CD14-positive monocyte (primary cell): ENCODE data around the gene GRHPR. TPM values are rescaled to one million over a fixed set of nuclear protein-coding genes. Genes with fewer than 3 reads are reported as not detected.

Experiments
- DNase-seq, 3 donors: peaks; one replicate each; pipeline ENCODE4 v3.0.0-alpha.2; 2011 to 2022
- H2AFZ ChIP-seq: 2 replicates; pipeline ENCODE4 v1.6.0; 2012; ENCODE audit warnings: mild to moderate bottlenecking, low read depth, low read length, inconsistent platforms; ENCODE audit not compliant: insufficient read depth, poor library complexity, severe bottlenecking
- H3K27ac ChIP-seq, 2 donors: 1 replicate in 1 of 2; 2 replicates in 1 of 2; pipeline ENCODE4 v1.5.1; 2012 to 2013; ENCODE audit warnings: low read length in 2 of 2, control low read depth in 1 of 2, inconsistent platforms in 1 of 2, low read depth in 1 of 2, mild to moderate bottlenecking in 1 of 2
- H3K27me3 ChIP-seq, 2 donors: one replicate each; pipeline versions ENCODE4 v1.6.0 to v1.6.1; 2011 to 2013; ENCODE audit warnings: low read length in 2 of 2; ENCODE audit not compliant: control insufficient read depth in 2 of 2, insufficient read depth in 2 of 2
- H3K36me3 ChIP-seq, 2 donors: replicated peaks in 1 of 2; 1 replicate in 1 of 2; 2 replicates in 1 of 2; pipeline versions ENCODE4 v1.5.1 to v1.6.1; 2012 to 2013; ENCODE audit warnings: low read length in 2 of 2, control low read depth in 1 of 2, inconsistent platforms in 1 of 2, mild to moderate bottlenecking in 1 of 2; ENCODE audit not compliant: insufficient read depth in 2 of 2, control insufficient read depth in 1 of 2
- H3K4me1 ChIP-seq, 2 donors: 1 replicate in 1 of 2; 2 replicates in 1 of 2; pipeline versions ENCODE4 v1.5.1 to v1.6.1; 2012 to 2013; ENCODE audit warnings: low read length in 2 of 2, control low read depth in 1 of 2, inconsistent platforms in 1 of 2, mild to moderate bottlenecking in 1 of 2, moderate library complexity in 1 of 2; ENCODE audit not compliant: insufficient read depth in 2 of 2, control insufficient read depth in 1 of 2
- H3K4me2 ChIP-seq: replicated peaks from 2 replicates; pipeline ENCODE3; 2012; ENCODE audit warnings: low read length, moderate library complexity, mild to moderate bottlenecking; ENCODE audit not compliant: poor library complexity, severe bottlenecking; ENCODE audit errors: extremely low read depth
- H3K4me3 ChIP-seq, 3 experiments: fragments of 200-600 bp in 1 of 3; sonication (generic) in 1 of 3; replicated peaks in 1 of 3; 1 replicate in 2 of 3; 2 replicates in 1 of 3; pipeline ENCODE4 v1.5.1; 2011 to 2013; ENCODE audit warnings: low read length in 3 of 3, mild to moderate bottlenecking in 3 of 3, control low read depth in 2 of 3, low read depth in 2 of 3, inconsistent platforms in 1 of 3, moderate library complexity in 1 of 3
- H3K79me2 ChIP-seq: 2 replicates; pipeline ENCODE4 v1.6.0; 2012; ENCODE audit warnings: mild to moderate bottlenecking, control low read depth, inconsistent platforms, low read length, moderate library complexity; ENCODE audit not compliant: insufficient read depth
- H3K9ac ChIP-seq: 2 replicates; pipeline ENCODE4 v1.6.0; 2017; ENCODE audit warnings: low read length, mild to moderate bottlenecking; ENCODE audit not compliant: insufficient read depth, poor library complexity, severe bottlenecking
- H3K9me3 ChIP-seq, 2 donors: replicated peaks in 1 of 2; 1 replicate in 1 of 2; 2 replicates in 1 of 2; pipeline versions ENCODE4 v1.5.1 to v1.6.1; 2012 to 2013; ENCODE audit warnings: low read length in 2 of 2, control low read depth in 1 of 2; ENCODE audit not compliant: control insufficient read depth in 1 of 2, insufficient read depth in 1 of 2
- H4K20me1 ChIP-seq: 2 replicates; pipeline ENCODE4 v1.6.0; 2012; ENCODE audit warnings: mild to moderate bottlenecking, low read length, control low read depth, moderate library complexity; ENCODE audit not compliant: insufficient read depth
- H3K27ac Mint-ChIP-seq, 7 donors: one replicate each; pipeline ENCODE4 v1.8.0; 2020; ENCODE audit warnings: mild to moderate bottlenecking in 7 of 7, mixed read lengths in 7 of 7, moderate library complexity in 6 of 7, inconsistent platforms in 2 of 7
- H3K27me3 Mint-ChIP-seq, 3 donors: one replicate each; pipeline ENCODE4 v1.8.0; 2021 to 2022; ENCODE audit warnings: low read depth in 3 of 3, mild to moderate bottlenecking in 3 of 3, mixed read lengths in 3 of 3, moderate library complexity in 3 of 3, inconsistent platforms in 1 of 3
- H3K36me3 Mint-ChIP-seq, 2 donors: one replicate each; pipeline ENCODE4 v1.8.0; 2020; ENCODE audit warnings: mixed read lengths in 2 of 2, inconsistent platforms in 1 of 2, mild to moderate bottlenecking in 1 of 2
- H3K4me1 Mint-ChIP-seq: one replicate; pipeline ENCODE4 v1.8.0; 2020; ENCODE audit warnings: mild to moderate bottlenecking, mixed read lengths
- H3K4me3 Mint-ChIP-seq, 2 donors: one replicate each; pipeline ENCODE4 v1.8.0; 2020; ENCODE audit warnings: mild to moderate bottlenecking in 2 of 2, mixed read lengths in 2 of 2, moderate library complexity in 1 of 2
- H3K9me3 Mint-ChIP-seq, 7 donors: one replicate each; pipeline ENCODE4 v1.8.0; 2020 to 2022; ENCODE audit warnings: mixed read lengths in 7 of 7, mild to moderate bottlenecking in 6 of 7, moderate library complexity in 6 of 7, inconsistent platforms in 2 of 7
- WGBS: methylation state at CpG from one replicate; pipeline ENCODE4 v1.1.5; 2013; ENCODE audit warnings: missing lambda C conversion rate; ENCODE audit not compliant: insufficient coverage; 5-methylcytosine and 5-hydroxymethylcytosine counted together
- intact Hi-C, 2 donors: fragments of 100-400 bp; cut with micrococcal nuclease; formaldehyde crosslinking; loops; one replicate each; pipeline versions ENCODE4 v1.15.0 to v1.15.1; 2023
- polyA plus RNA-seq, 3 donors: library from polyadenylated mRNA; depleted of rRNA in 1 of 3; unstranded in 2 of 3; stranded (reverse) in 1 of 3; fragments of 300-500 nt in 2 of 3; fragments of >200 nt in 1 of 3; fragmentation: Illumina TruSeq in 2 of 3; gene quantifications; 1 replicate in 2 of 3; 2 replicates in 1 of 3; pipeline ENCODE4 v1.2.3, GENCODE V29; 2012 to 2021
- TF ChIP-seq, protein P1 (sequence below): fragments of 200-600 bp; IDR thresholded peaks from one replicate; pipeline ENCODE4 v1.8.0; 2022; ENCODE audit warnings: antibody characterized with exemption, mild to moderate bottlenecking

GRHPR gene
- polyA plus RNA-seq, 3 donors, result 73.8 to 96.6 (median 80.9) TPM

DNA sequence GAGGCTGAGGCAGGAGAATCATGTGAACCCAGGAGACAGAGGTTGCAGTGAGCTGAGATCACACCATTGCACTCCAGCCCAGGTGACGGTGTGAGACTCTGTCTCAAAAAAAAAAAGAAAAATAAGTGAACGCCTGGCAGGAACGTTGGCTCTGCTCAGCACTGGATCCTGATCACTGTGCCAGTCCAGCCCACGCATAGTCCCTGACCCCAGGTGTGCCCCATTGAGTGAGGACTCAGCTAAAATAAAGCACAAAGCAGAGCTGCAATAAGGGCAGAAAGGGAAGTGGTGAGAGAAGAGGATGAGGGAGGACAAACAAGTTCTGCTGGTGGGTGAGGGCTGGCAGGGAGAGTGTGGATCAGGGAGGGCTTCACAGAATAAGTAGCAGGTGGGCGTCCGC is 4.3 kb downstream of the GRHPR start:
- H3K4me3 Mint-ChIP-seq, result no peak overlapping the region
- Histone ChIP-seq H3K4me2 (no peak overlapping the region), H3K9me3 (no peaks in the 10 kb centered on the region), H3K4me3 (no peak overlapping the region), H3K27me3 (no peaks in the 10 kb centered on the region), H3K27ac (peak overlapping the region in 1 of 2 donors; percentile 41), H3K79me2 (peaks cover 26% of the 10 kb centered on the region), H4K20me1 (no peaks in the 10 kb centered on the region), H3K9ac (no peak overlapping the region), H3K36me3 (peaks cover 45 to 67% of the 10 kb centered on the region in 2 donors), H3K4me1 (peaks cover 16 to 17% of the 10 kb centered on the region in 2 donors), H2AFZ (no peak overlapping the region)
- TF ChIP-seq, protein P1, sequence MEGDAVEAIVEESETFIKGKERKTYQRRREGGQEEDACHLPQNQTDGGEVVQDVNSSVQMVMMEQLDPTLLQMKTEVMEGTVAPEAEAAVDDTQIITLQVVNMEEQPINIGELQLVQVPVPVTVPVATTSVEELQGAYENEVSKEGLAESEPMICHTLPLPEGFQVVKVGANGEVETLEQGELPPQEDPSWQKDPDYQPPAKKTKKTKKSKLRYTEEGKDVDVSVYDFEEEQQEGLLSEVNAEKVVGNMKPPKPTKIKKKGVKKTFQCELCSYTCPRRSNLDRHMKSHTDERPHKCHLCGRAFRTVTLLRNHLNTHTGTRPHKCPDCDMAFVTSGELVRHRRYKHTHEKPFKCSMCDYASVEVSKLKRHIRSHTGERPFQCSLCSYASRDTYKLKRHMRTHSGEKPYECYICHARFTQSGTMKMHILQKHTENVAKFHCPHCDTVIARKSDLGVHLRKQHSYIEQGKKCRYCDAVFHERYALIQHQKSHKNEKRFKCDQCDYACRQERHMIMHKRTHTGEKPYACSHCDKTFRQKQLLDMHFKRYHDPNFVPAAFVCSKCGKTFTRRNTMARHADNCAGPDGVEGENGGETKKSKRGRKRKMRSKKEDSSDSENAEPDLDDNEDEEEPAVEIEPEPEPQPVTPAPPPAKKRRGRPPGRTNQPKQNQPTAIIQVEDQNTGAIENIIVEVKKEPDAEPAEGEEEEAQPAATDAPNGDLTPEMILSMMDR, result no peak
- H3K36me3 Mint-ChIP-seq, result peaks cover 49 to 56% of the 10 kb centered on the region in 2 donors
- peaks cover 18% of the 10 kb centered on the region for H3K4me1 Mint-ChIP-seq
- 77% methylated on average over 4 of the region's 6 CpGs for WGBS
- no peak for DNase-seq
- peaks cover 0 to 2% (median 1%) of the 10 kb centered on the region in 3 donors for H3K27me3 Mint-ChIP-seq
- intact Hi-C loops, result no loop called here
- peak overlapping the region in 4 of 7 donors; percentile 12 to 60 (median 34) for H3K27ac Mint-ChIP-seq
- H3K9me3 Mint-ChIP-seq, result no peaks in the 10 kb centered on the region

DNA sequence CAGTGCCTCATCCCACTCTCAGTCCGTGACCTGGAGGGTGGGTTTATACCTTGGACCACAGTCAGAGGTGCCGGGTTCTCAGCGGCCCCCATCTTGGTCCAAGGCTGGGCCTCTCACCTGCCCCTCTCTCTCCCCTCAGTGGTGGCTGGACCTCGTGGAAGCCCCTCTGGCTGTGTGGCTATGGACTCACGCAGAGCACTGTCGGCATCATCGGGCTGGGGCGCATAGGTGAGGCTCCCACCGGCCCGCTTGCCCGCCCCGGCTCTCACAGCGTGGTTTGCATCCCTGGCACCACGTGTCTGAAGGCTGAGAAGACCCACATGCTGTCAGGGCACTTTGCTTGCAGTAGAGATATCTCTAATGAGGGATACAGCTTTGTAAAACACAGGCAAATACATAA is 5.8 kb downstream of the GRHPR start:
- Histone ChIP-seq H3K36me3 (peaks cover 47 to 79% of the 10 kb centered on the region in 2 donors), H3K4me2 (no peak overlapping the region), H2AFZ (no peak overlapping the region), H4K20me1 (no peaks in the 10 kb centered on the region), H3K4me1 (peaks cover 5 to 6% of the 10 kb centered on the region in 2 donors), H3K79me2 (peaks cover 20% of the 10 kb centered on the region), H3K9me3 (no peaks in the 10 kb centered on the region), H3K27me3 (no peaks in the 10 kb centered on the region), H3K9ac (no peak overlapping the region), H3K27ac (no peak overlapping the region), H3K4me3 (no peak overlapping the region)
- DNase-seq, result no peak
- Mint-ChIP-seq H3K4me1 (peaks cover 19% of the 10 kb centered on the region), H3K9me3 (no peaks in the 10 kb centered on the region), H3K27ac (no peak overlapping the region), H3K4me3 (no peak overlapping the region), H3K27me3 (peaks cover 0 to 1% (median 0%) of the 10 kb centered on the region in 3 donors), H3K36me3 (peaks cover 56 to 68% of the 10 kb centered on the region in 2 donors)
- WGBS, result 96% methylated on average over 14 of the region's 14 CpGs
- TF ChIP-seq, protein P1, result no peak
- intact Hi-C loops, result no loop called here
